ENCODE results near the gene RUBCNL. TPM values are rescaled to one million over a fixed set of nuclear protein-coding genes. Genes with fewer than 3 reads are reported as not detected.

RUBCNL gene
- total RNA-seq, 1 experiment from 2014 or later, result 16.0 TPM

DNA sequence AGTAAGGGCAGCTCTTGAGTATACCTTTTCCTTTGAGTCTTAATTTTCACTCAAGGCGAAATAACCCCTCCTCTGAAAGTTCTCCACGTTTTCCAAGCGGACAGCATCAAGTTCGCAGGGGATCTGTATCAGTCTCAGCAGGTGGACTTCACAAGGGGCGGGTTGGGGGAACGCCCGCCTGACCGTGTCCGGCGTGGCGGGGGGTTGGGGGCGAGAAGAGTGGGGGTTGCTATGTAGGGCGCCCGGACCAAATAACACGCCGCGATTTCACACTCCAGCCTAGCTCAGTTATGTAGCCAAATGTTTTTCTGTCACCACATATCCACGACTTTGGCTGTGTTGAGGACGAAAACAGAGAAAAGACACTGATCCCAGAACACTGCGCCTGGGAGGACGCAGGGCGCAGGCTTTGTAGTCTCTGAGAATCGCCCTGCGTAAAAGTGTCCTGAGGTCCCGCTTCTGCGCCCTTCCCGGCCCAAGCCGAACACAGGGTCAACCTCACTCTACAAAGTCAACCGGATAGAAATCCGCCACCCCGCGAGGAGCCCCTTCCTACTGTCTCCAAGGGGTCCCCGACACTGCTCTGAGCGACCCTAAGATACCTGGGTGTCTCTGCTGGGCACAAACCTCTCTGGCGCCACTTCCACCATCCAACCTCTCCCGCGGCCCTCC, 524 bp downstream of the RUBCNL start:
- TF ChIP-seq, protein P1, sequence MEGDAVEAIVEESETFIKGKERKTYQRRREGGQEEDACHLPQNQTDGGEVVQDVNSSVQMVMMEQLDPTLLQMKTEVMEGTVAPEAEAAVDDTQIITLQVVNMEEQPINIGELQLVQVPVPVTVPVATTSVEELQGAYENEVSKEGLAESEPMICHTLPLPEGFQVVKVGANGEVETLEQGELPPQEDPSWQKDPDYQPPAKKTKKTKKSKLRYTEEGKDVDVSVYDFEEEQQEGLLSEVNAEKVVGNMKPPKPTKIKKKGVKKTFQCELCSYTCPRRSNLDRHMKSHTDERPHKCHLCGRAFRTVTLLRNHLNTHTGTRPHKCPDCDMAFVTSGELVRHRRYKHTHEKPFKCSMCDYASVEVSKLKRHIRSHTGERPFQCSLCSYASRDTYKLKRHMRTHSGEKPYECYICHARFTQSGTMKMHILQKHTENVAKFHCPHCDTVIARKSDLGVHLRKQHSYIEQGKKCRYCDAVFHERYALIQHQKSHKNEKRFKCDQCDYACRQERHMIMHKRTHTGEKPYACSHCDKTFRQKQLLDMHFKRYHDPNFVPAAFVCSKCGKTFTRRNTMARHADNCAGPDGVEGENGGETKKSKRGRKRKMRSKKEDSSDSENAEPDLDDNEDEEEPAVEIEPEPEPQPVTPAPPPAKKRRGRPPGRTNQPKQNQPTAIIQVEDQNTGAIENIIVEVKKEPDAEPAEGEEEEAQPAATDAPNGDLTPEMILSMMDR (IDR thresholded peaks at IDR 0.05; ENCODE audit: insufficient read depth in 1 of 2, low read depth in 1 of 2, low read length in 1 of 2, severe bottlenecking in 1 of 2, unreplicated experiment in 1 of 2), result no peak
- H3K27me3 ChIP-seq (replicated peaks; ENCODE audit: control insufficient read depth, insufficient read depth, low read length), result no peaks in the 10 kb centered on the region
- BruUV-seq (replicated peaks), result no TSS peak
- H3K4me3 ChIP-seq (ENCODE audit: low read depth, low read length), result peak overlapping the region; percentile 53
- no peaks in the 10 kb centered on the region for H3K36me3 ChIP-seq (ENCODE audit: control insufficient read depth, insufficient read depth, low read length)
- DNase-seq, result no peak
- H3K9me3 ChIP-seq, result no peaks in the 10 kb centered on the region
- H3K27ac Mint-ChIP-seq (ENCODE audit: unreplicated experiment), result peak overlapping the region; percentile 68
- intact Hi-C loops (cut with micrococcal nuclease; ENCODE audit: unreplicated experiment), result loop anchor here (2.0 kb wide), 1 partner anchor 86 kb away; no protein-coding TSS in a partner anchor
- peak overlapping the region; percentile 85 for H3K4me3 Mint-ChIP-seq (ENCODE audit: unreplicated experiment)
- peaks cover 28% of the 10 kb centered on the region for H3K4me1 ChIP-seq
- ChIA-PET CTCF (interaction anchor here (0.6 to 1.4 kb wide), 2 partner anchors 86 to 389 kb away, joined by 3 to 4 read pairs; no protein-coding TSS in a partner anchor), POLR2A (interaction anchor here (1.3 kb wide), 1 partner anchor 13 kb away, joined by 4 read pairs; no protein-coding TSS in a partner anchor)
- peaks cover 5% of the 10 kb centered on the region for H3K36me3 Mint-ChIP-seq (ENCODE audit: insufficient read depth, unreplicated experiment)
- no peaks in the 10 kb centered on the region for H3K27me3 Mint-ChIP-seq (ENCODE audit: insufficient read depth, unreplicated experiment)
- peaks cover 29% of the 10 kb centered on the region for H3K4me1 Mint-ChIP-seq (ENCODE audit: low read depth, unreplicated experiment)
- H3K9me3 Mint-ChIP-seq (ENCODE audit: unreplicated experiment), result no peaks in the 10 kb centered on the region

DNA sequence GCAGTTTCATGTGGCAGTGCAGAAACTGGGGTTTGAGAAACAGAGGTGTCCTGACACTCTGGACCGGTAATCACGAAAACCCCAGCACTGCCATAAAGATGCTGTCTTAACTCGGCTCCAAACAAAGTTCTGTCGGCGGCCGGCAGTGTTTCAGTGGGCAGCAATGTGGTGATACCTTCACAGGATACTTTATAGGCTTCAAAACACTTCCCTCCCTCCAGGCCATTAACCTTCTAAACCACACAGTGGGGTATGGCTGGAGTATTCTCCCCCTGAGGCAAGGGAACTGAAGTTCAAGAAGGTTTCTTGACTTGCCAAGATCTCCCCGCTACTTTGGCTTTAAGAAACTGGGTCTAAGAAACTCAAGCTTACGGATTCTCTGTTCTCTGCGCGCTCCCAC, 1.1 kb downstream of the RUBCNL start:
- TF ChIP-seq, protein P1 (IDR thresholded peaks at IDR 0.05; ENCODE audit: insufficient read depth in 1 of 2, low read depth in 1 of 2, low read length in 1 of 2, severe bottlenecking in 1 of 2, unreplicated experiment in 1 of 2), result no peak
- Mint-ChIP-seq H3K27ac (ENCODE audit: unreplicated experiment) (peak overlapping the region; percentile 68), H3K4me3 (ENCODE audit: unreplicated experiment) (peak overlapping the region; percentile 85), H3K9me3 (ENCODE audit: unreplicated experiment) (no peaks in the 10 kb centered on the region), H3K36me3 (ENCODE audit: insufficient read depth, unreplicated experiment) (peaks cover 5% of the 10 kb centered on the region), H3K4me1 (ENCODE audit: low read depth, unreplicated experiment) (peaks cover 29% of the 10 kb centered on the region), H3K27me3 (ENCODE audit: insufficient read depth, unreplicated experiment) (no peaks in the 10 kb centered on the region)
- H3K9me3 ChIP-seq, result no peaks in the 10 kb centered on the region
- BruUV-seq (replicated peaks), result TSS peak; percentile 32
- H3K4me3 ChIP-seq (ENCODE audit: low read depth, low read length), result peak overlapping the region; percentile 53
- POLR2A ChIA-PET, result no interaction called here
- H3K27me3 ChIP-seq (replicated peaks; ENCODE audit: control insufficient read depth, insufficient read depth, low read length), result no peaks in the 10 kb centered on the region
- DNase-seq, result no peak
- CTCF ChIA-PET, result interaction anchor here (0.6 kb wide), 1 partner anchor 389 kb away, joined by 3 read pairs; no protein-coding TSS in a partner anchor
- no peaks in the 10 kb centered on the region for H3K36me3 ChIP-seq (ENCODE audit: control insufficient read depth, insufficient read depth, low read length)
- H3K4me1 ChIP-seq, result peaks cover 28% of the 10 kb centered on the region
- intact Hi-C loops (cut with micrococcal nuclease; ENCODE audit: unreplicated experiment), result loop anchor here (2.0 kb wide), 1 partner anchor 87 kb away; no protein-coding TSS in a partner anchor

DNA sequence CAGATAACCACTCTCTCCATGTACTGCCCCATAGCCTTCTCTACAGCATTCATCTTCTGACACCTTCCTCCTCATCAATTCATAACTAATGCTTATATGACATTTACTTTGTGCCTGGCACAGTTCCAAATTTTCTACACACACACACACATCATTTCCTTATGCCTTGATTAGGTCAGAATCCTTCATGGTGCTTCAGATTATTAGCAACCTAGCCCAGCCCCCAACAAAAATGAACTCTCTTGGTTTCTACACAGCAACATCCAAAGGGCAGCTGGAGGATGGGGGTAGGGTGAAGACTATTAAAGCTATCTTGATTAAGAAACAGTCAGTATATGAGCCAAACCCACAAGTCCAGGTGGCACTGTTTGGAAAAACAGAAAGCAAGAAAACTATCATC, 3.7 kb downstream of the RUBCNL start:
- Histone ChIP-seq H3K9me3 (no peaks in the 10 kb centered on the region), H3K4me1 (peaks cover 8% of the 10 kb centered on the region), H3K27me3 (replicated peaks; ENCODE audit: control insufficient read depth, insufficient read depth, low read length) (no peaks in the 10 kb centered on the region), H3K4me3 (ENCODE audit: low read depth, low read length) (no peak overlapping the region), H3K36me3 (ENCODE audit: control insufficient read depth, insufficient read depth, low read length) (no peaks in the 10 kb centered on the region)
- no TSS peak for BruUV-seq (replicated peaks)
- no peaks in the 10 kb centered on the region for H3K27me3 Mint-ChIP-seq (ENCODE audit: insufficient read depth, unreplicated experiment)
- peaks cover 5% of the 10 kb centered on the region for H3K36me3 Mint-ChIP-seq (ENCODE audit: insufficient read depth, unreplicated experiment)
- TF ChIP-seq, protein P1 (IDR thresholded peaks at IDR 0.05; ENCODE audit: insufficient read depth in 1 of 2, low read depth in 1 of 2, low read length in 1 of 2, severe bottlenecking in 1 of 2, unreplicated experiment in 1 of 2), result no peak
- H3K4me1 Mint-ChIP-seq (ENCODE audit: low read depth, unreplicated experiment), result peaks cover 12% of the 10 kb centered on the region
- H3K27ac Mint-ChIP-seq (ENCODE audit: unreplicated experiment), result no peak overlapping the region
- intact Hi-C loops (cut with micrococcal nuclease; ENCODE audit: unreplicated experiment), result no loop called here
- CTCF ChIA-PET, result no interaction called here
- no peak for DNase-seq
- H3K9me3 Mint-ChIP-seq (ENCODE audit: unreplicated experiment), result no peaks in the 10 kb centered on the region
- H3K4me3 Mint-ChIP-seq (ENCODE audit: unreplicated experiment), result no peak overlapping the region
- POLR2A ChIA-PET, result no interaction called here
